GM19372 (cell line): ENCODE data around the gene ATP6V0B.

Source experiments
- ATAC-seq: cut with Tn5 transposase; IDR thresholded peaks from one replicate; pipeline ENCODE4 v1.9.1; 2021; ENCODE audit warnings: mild to moderate bottlenecking, low read depth, moderate library complexity; ENCODE audit not compliant: unreplicated experiment

ATP6V0B gene

DNA sequence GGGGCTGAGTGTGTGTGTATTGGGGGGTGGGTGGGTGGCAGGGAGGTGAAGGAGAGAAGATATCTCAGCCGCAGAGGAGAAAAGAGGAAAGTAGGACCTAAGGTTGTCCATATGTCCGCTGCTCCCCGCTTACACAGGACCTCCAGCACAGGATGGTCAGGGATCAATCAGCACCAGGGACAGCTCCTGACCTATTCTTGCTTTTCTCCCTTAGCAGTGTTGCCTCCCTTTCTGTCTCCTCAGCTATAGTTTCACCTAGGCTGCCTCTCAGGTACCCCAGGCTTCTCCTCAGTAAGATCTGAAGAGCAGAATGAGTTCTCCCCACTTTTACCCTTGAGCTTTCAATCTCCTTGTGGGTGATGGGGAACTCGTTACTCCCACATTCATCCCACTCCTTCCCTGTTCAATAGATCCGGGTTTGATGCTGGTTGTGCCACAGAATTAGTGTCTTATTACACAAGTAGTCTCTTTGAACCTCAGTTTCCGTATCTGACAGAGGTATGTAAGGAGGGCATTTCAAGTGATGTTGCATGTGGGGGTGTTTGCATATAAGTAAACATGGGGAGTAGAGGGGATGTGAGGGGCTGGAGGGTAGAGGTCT lies 6.3 kb upstream of the ATP6V0B start:
- ATAC-seq = no peak

DNA sequence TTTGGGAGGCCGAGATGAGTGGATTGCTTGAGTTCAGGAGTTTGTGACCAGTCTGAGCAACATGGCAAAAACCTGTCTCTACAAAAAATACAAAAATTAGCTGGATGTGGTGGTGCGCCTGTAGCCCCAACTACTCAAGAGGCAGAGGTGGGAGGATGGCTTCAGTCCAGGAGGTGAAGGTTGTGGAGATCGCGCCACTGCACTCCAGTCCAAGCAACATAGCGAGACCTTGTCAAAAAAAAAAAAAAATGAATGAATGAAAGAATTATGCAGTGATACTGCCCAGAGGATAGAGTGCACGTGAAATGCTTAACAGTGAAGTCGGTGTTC lies 5.4 kb upstream of the ATP6V0B start:
- ATAC-seq = no peak

DNA sequence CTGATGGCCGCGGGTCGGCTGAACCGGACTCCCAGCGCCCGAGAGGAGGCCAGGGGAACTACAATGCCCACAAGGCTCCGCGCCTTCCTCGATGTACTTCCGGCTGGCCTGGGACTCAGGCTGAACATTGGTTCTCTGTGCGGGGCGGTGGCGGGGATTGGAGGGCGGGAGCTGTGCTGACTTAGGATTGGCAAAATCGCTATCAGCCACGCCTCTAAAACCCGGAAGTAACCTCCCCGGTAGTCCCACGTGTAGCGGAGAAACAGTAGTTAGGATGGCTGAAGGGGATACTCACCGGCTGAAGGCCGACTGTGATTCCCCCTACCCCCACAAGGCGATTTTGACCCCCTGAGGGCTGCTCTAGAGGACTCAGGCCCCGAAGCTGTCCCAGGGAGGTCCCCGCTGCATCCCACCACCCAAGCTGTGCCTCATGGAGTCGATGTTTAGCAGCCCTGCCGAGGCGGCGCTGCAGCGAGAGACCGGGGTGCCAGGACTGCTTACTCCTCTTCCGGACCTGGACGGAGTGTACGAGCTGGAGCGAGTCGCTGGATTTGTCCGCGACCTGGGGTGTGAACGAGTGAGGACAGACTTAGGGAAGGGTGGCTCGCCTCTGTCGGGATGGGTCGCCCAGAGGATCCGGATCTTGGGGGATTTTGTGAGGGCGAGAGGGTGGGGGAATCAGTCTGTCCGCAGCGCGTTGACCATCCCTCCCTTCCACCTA lies 4.9 kb upstream of the ATP6V0B start, which contains the start of gene DPH2:
TSS of gene DPH2 (plus strand) at position 265 of the 721 bp plus-strand sequence. CDS start at position 431, 166 bp downstream.
- ATAC-seq = peak; percentile 81

DNA sequence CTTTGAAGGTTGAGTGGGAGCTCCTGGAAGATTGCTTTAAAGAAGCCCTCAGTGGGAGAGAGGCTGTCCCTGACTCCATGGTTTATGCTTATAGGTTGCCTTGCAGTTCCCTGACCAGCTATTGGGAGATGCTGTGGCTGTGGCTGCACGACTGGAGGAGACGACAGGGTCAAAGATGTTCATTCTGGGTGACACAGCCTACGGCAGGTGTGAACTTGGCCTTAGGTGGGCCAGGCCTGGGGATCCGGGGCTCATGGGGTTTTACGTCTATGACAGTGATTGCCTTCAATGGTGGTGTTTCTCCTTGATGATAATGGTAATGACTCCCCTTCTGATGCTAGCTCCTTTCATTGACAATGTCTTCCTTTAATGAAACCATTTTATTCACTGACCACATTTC lies 4.3 kb upstream of the ATP6V0B start:
- ATAC-seq = no peak

DNA sequence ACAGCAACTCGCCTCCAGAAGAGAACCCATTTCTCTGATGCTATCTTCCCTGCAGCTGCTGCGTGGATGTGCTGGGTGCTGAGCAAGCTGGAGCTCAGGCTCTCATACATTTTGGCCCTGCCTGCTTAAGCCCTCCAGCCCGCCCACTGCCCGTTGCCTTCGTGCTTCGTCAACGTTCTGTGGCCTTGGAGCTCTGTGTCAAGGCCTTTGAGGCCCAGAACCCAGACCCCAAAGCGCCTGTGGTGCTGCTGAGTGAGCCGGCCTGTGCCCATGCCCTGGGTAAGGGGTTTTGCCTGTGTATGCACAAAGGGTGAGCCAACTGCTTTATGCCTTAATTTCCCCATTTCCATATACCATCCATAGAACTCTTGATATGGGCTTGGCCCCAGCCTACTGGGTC lies 3.8 kb upstream of the ATP6V0B start:
- no peak for ATAC-seq

DNA sequence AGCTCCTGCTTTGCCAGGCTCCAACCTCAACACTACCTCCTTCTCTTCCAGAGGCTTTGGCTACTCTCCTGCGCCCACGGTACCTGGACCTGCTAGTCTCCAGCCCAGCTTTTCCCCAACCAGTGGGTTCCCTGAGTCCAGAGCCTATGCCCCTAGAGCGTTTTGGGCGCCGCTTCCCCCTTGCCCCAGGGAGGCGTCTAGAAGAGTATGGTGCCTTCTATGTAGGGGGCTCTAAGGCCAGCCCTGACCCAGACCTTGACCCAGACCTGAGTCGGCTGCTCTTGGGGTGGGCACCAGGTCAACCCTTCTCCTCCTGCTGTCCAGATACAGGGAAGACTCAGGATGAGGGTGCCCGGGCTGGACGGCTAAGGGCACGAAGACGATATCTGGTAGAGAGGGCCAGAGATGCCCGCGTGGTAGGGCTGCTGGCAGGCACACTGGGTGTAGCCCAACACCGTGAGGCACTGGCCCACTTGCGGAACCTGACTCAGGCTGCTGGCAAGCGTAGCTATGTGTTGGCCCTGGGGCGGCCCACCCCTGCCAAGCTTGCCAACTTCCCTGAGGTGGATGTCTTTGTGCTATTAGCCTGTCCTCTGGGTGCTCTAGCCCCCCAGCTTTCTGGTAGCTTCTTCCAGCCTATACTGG lies 3.3 kb upstream of the ATP6V0B start:
- ATAC-seq = no peak

DNA sequence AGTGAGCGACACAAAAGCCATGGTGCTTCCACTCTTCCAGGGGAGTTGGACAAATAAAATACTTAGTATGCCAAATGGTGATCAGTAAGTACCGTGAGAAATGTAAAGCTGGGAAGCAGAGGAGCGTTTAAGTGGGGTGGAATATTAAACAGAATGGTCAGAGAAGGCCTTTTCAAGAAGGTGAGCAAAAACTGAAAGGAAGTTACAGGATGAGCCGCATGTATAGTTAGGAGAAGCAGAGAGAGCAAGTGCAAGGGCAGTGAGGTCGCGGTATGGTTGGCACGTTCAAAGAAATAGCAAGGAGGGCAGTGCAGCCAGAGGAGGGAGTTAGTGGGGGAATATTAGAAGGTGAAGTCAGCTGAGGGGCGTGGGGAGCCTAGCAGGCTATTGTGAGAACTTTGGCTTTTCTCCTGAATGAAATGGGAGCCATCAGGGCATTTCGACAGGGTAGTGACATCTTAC lies 748 bp upstream of the ATP6V0B start:
- no peak for ATAC-seq

DNA sequence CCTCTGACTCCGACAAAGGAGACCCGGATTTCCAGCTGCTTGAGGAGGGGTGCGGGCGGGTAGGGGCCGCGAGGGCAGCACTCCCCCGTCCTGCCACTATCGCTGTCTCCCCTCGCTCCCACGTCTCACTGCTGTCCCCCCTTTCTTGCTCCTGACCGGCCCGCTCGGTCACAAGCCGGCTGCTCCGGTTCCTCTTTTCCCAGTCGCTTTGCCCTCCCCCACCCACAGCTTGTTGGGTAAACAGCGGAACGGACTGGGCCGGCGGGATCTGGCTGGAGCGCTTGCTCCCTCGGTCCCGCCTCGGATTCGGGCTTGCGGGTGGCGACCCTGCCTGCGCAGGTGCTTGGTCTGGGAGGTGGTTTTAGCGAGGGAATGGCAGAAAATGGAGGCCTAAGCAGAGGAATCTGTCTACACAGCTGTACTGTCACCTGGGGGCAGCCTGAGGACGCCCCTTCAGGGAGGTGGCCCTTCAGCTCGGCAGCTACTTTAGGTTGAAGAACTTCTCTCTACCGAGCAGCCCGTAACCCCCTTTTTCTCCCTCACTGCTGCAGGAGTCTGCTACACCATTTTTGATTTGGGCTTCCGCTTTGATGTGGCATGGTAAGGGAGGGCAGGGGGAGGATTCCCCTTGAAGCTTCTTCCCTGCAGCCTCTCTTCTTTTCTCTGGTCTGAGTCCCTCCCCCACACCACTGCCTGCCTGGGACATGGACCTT lies 645 bp downstream of the ATP6V0B start:
- no peak for ATAC-seq

DNA sequence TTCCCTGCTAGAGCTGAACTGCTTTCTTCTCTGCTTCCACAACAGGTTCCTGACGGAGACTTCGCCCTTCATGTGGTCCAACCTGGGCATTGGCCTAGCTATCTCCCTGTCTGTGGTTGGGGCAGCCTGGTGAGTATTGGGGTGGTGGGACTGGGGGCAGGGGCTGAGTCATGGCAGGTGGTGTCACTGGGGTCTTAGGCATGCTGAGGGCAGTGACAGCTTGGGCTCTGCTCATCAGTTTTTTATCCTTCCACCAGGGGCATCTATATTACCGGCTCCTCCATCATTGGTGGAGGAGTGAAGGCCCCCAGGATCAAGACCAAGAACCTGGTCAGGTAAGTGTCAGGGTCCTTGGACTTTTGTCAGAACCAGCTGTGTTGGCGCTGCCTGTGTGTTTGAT lies 1.3 kb downstream of the ATP6V0B start:
- no peak for ATAC-seq

DNA sequence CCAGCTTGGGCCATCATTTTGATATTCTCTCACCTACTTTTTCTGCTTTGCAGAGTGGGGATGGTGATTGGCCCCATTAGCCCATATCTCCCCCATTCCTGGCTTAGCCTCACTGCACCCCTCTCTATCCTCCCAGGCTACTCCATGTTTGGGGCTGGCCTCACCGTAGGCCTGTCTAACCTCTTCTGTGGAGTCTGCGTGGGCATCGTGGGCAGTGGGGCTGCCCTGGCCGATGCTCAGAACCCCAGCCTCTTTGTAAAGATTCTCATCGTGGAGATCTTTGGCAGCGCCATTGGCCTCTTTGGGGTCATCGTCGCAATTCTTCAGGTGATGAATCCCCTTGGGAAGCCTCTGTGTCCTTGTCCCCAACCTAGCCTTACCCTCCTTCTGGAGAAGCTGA lies 2.1 kb downstream of the ATP6V0B start:
- ATAC-seq = no peak

DNA sequence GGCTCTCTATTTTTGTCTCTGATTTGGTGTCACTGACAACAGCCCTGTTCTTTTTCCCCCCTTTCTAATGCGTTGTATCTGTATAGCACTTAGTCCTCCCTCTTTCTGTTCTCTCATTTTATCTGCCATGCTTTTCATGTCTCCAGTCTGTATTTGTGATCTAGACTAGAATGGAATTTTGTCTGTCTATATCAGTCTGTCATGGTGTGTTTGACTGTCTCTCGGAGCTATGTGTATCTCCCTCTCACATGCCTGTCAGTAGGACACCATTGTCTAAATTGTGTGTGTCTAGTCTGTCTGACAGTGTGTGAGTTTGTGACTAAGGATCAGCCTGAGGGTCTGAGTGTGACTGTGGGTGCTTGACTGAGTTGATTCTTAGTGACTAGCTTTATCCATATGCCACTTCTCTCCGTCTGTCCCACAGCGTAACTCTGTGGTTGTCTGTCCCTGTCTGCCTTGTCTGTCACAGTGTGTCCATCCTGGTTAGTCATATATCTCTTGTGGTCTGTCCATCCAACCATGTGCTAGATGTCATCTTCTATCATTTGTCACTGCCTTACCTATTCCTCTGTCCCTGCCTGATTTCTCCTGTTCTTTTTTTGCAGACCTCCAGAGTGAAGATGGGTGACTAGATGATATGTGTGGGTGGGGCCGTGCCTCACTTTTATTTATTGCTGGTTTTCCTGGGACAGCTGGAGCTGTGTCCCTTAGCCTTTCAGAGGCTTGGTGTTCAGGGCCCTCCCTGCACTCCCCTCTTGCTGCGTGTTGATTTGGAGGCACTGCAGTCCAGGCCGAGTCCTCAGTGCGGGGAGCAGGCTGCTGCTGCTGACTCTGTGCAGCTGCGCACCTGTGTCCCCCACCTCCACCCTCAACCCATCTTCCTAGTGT lies 2.9 kb downstream of the ATP6V0B start:
- no peak for ATAC-seq

DNA sequence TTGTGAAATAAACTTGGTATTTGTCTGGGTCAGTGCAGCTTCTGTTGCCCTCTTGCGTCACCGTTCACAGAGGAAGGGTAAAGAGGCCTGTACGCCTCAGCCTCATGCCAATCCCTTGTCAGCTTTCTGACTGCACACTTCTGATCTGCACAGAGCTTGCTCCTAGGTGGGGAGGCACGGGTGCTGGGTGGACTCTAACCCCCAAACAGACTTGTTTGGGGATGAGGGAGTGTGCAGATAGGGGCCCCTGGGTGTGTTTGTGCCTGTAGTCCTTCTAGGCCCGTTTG lies 3.4 kb downstream of the ATP6V0B start:
- no peak for ATAC-seq

DNA sequence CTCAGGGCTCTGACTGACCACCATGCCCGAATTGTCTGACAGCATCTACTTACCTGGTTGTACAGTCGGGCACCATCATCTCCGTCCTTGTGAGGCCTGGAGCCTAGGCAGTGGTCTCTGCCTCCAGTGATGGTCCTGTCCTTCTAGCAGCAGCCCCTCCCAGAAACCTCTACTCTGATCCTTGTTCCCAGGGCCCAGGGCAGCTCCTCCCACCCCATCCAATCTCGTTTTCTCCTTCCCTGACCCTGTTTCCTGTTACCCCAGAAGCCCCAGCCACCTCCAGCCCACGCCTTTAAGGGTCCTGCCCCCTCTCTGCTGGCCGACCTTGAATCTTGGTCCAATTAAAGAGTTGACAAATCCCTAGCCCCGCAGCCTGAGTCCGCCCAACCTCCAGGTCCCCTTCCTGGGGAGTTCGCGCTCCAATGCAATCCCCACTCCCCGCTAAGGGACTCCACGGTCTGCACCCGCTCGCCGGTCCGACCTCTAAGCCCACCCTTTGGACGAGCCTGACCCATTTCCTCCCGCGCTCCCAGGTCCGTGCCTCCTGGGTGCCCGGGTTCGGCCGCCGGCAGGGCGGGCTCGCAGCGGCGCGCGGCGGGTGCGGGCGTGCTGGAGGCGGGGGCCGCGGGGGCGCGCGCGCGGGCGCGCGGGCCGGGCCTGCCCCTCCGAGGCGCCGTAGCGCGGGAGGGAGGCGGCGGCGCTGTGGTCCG lies 3.9 kb downstream of the ATP6V0B start, which contains the start of gene B4GALT2:
TSS of gene B4GALT2 (plus strand) at position 660 of the 710 bp plus-strand sequence. CDS start 1,951 bp downstream, outside the sequence.
- no peak for ATAC-seq

DNA sequence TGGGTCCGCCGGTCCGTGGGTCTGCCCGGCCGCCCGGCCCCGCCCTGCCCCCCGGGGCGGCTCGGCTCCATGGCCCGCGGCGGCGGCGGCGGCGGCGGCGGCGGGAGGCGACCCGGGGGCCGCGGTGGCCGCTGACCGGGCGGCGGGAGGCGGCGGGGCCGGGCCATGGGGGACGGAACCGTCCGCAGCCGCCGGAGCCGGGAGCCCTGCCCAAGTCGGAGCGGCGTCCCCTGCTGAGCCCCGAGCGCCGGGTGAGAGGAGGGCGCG lies 4.4 kb downstream of the ATP6V0B start:
- no peak for ATAC-seq

DNA sequence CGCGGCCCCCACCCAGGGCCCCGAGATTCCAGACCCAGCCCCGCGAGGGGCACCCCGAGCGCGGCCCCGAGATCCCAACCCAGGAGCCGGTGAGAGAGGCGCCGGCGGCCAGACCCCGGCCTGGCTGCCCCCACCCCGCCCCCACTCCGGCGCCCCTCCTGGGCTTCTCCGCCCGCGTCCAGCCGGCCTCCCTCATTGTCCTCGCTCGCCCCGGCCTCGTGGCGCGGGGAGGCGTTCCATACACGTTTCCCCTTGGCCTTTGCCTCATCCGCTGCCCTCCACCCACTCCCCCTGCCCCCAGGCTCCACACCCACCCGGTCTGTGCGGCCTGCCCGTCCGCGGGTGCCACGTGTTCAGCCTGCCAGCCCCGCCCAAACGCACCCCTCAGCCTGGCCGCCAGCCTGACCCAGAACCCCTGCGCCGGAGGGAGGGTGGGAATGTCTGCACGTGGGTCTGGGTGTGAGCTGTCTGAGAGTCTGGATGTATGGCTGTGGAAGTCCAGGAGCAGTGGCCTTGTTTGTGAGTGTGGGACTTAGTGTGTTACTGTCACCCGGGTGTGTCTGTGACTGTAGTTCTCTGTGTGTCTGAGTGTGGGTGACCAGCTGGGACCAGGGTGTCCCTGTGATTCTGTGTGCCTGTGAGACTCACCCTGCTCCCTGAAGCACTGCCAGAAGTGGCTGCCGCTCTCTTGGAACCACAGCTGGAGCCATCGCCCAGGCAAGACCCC lies 4.9 kb downstream of the ATP6V0B start:
- ATAC-seq = no peak

DNA sequence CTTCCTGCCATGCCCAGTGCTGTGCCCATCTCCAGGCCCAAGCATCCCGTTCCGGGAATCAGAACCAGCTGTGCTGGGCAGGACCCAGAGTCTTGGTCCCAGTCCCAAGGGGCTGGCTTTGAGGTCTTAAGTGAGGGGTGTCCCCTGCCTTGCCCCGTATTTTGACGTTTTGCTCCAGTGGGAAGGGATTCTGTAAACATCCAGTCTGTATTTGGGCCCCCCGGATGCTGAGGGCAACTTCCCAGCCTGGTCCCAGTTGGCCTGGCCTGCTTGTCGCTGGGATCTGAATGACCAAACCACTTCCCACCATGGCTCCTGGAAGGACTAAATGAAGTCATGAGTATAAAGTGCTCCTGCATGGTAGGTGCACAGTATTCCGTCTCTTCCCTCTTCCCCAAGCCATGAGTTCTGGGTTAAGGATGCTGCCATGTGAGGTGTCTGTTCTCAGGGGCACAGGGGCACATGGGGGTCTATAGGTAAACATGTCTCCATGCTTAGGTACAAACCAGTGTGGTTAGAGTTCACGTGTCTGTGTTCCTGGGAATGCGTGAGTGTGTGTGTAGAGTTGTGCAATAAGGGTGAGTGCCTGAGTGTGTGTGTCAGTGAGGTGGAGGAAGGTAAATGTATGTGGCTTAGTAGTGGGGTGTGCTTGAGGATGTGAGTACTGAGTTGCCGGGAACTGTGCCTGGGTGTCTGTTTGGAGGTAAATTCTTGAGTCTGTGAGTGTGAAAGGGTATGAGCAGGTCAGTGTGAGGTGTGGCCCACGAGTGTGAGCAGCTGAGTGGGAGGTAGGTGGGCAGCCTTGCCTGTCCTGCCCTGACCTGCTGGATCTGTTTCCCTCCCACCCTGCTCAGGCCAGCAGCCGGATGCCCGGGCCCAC lies 5.7 kb downstream of the ATP6V0B start:
- ATAC-seq = no peak

DNA sequence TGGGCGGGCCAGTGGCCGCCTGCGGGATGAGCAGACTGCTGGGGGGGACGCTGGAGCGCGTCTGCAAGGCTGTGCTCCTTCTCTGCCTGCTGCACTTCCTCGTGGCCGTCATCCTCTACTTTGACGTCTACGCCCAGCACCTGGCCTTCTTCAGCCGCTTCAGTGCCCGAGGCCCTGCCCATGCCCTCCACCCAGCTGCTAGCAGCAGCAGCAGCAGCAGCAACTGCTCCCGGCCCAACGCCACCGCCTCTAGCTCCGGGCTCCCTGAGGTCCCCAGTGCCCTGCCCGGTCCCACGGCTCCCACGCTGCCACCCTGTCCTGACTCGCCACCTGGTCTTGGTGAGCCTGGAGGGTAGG lies 6.4 kb downstream of the ATP6V0B start:
- ATAC-seq = no peak

DNA sequence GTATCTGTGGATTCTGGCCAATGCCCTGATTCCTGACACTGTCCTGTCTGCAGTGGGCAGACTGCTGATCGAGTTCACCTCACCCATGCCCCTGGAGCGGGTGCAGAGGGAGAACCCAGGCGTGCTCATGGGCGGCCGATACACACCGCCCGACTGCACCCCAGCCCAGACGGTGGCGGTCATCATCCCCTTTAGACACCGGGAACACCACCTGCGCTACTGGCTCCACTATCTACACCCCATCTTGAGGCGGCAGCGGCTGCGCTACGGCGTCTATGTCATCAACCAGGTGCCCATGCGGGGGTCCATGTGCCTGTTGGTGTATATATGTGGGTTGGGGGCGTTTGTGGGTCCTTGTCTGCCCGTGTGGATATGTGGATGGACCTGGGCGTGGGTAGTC lies 6.9 kb downstream of the ATP6V0B start:
- no peak for ATAC-seq

DNA sequence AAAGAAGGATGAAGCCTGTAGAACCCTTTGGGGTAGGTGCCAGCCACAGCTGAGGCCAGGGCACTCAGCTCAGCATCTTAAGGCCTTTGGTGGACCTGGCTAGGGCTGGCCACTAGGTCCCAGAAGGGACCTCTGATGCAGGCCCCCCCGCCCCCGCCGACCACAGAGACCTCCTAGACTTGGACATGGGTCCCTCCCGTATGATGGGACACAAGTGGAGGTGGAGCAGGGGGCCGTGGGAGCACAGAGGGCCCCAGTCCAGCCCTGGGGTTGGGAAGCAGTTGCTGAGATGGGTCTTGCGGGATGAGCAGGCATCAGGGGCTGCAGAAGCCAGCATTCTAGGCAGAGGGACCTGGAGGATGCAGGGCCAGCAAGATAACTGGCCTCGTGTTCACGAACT lies 7.5 kb downstream of the ATP6V0B start:
- no peak for ATAC-seq
